PC-3 (cell line): Measurements from ENCODE around the gene TXN2.
"Not testable (repeated sequence)": the region's sequence is repeated elsewhere in the genome, so short reads cannot be mapped to it uniquely, and the experiment has no call there.

Experiments used
- EZH2phosphoT487 ChIP-seq: fragments of 300-600 bp; sonication (generic); IDR thresholded peaks from 2 replicates; pipeline ENCODE4 v1.6.1; 2018; ENCODE audit warnings: mild to moderate bottlenecking, antibody characterized with exemption, low read length, borderline replicate concordance
- TF ChIP-seq, protein P1 (sequence below): fragments of 300-600 bp; sonication (generic); conservative IDR thresholded peaks from 2 replicates; pipeline ENCODE4 v1.5.1; 2017; ENCODE audit warnings: antibody characterized with exemption, low read depth, mild to moderate bottlenecking, low read length

- TF ChIP-seq, protein P1, sequence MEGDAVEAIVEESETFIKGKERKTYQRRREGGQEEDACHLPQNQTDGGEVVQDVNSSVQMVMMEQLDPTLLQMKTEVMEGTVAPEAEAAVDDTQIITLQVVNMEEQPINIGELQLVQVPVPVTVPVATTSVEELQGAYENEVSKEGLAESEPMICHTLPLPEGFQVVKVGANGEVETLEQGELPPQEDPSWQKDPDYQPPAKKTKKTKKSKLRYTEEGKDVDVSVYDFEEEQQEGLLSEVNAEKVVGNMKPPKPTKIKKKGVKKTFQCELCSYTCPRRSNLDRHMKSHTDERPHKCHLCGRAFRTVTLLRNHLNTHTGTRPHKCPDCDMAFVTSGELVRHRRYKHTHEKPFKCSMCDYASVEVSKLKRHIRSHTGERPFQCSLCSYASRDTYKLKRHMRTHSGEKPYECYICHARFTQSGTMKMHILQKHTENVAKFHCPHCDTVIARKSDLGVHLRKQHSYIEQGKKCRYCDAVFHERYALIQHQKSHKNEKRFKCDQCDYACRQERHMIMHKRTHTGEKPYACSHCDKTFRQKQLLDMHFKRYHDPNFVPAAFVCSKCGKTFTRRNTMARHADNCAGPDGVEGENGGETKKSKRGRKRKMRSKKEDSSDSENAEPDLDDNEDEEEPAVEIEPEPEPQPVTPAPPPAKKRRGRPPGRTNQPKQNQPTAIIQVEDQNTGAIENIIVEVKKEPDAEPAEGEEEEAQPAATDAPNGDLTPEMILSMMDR = not testable (repeated sequence)
- TF ChIP-seq EZH2phosphoT487 = not testable (repeated sequence)
Observed at GRCh38 chr22:36452978-36453607, 28.3 kb downstream of the TXN2 start.
